A549 treated with GW870086 at 1 μM for 4 hours (cell line): ENCODE measurements around the gene SLC16A1. TPM values are rescaled to one million over a fixed set of nuclear protein-coding genes. Genes with fewer than 3 reads are reported as not detected.

Experiments used
- total RNA-seq: library from RNA; stranded (reverse); fragments of 200-300 nt; extraction: Qiagen RNA extraction; gene quantifications from 5 replicates; pipeline ENCODE4 v1.2.3, GENCODE V29; 2022; ENCODE audit warnings: low read depth

Gene SLC16A1, protein sequence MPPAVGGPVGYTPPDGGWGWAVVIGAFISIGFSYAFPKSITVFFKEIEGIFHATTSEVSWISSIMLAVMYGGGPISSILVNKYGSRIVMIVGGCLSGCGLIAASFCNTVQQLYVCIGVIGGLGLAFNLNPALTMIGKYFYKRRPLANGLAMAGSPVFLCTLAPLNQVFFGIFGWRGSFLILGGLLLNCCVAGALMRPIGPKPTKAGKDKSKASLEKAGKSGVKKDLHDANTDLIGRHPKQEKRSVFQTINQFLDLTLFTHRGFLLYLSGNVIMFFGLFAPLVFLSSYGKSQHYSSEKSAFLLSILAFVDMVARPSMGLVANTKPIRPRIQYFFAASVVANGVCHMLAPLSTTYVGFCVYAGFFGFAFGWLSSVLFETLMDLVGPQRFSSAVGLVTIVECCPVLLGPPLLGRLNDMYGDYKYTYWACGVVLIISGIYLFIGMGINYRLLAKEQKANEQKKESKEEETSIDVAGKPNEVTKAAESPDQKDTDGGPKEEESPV
- total RNA-seq, result 38.2 to 51.5 TPM (median 46.0 TPM) in 5 replicates

GRCh38 chr1:112955773-112956543, at the start of gene SLC16A1:
Gene SLC16A1, minus strand, starts transcription at chr1:112956196. Its CDS starts 26,888 bp downstream, at chr1:112929308.

Other genes with a start within 250 kb of the SLC16A1 start
- gene RHOC, start 249.1 kb downstream of the SLC16A1 start, total RNA-seq, result 353 to 392 TPM (median 376 TPM) in 5 replicates
- gene PPM1J, start 240.9 kb downstream of the SLC16A1 start, total RNA-seq, result 0.89 to 1.6 TPM (median 0.99 TPM) in 5 replicates
- gene LRIG2, start 117.0 kb upstream of the SLC16A1 start, total RNA-seq, result 3.6 to 3.9 TPM (median 3.7 TPM) in 5 replicates